Mesothelial cell of epicardium (in vitro differentiated cells): ENCODE data around the gene GMPPB. TPM values are rescaled to one million over a fixed set of nuclear protein-coding genes. Genes with fewer than 3 reads are reported as not detected.

ENCODE experiments used
- DNase-seq, 2 experiments: peaks; one replicate each; pipeline ENCODE4 v3.0.0; 2021; ENCODE audit warnings: low spot score in 2 of 2; ENCODE audit not compliant: unreplicated experiment in 2 of 2
- H3K27ac Mint-ChIP-seq: 2 replicates; pipeline ENCODE4 v1.8.0; 2021; ENCODE audit warnings: mixed read lengths
- H3K27me3 Mint-ChIP-seq: 2 replicates; pipeline ENCODE4 v1.8.0; 2021; ENCODE audit warnings: low read depth, mixed read lengths
- H3K36me3 Mint-ChIP-seq: 2 replicates; pipeline ENCODE4 v1.8.0; 2021; ENCODE audit warnings: mixed read lengths
- H3K4me1 Mint-ChIP-seq: 2 replicates; pipeline ENCODE4 v1.8.0; 2021; ENCODE audit warnings: mixed read lengths
- H3K4me3 Mint-ChIP-seq: 2 replicates; pipeline ENCODE4 v1.8.0; 2021; ENCODE audit warnings: mild to moderate bottlenecking, moderate library complexity, mixed read lengths
- H3K9me3 Mint-ChIP-seq: 2 replicates; pipeline ENCODE4 v1.8.0; 2021; ENCODE audit warnings: mixed read lengths
- CTCF ChIP-seq: fragments of 200-600 bp; sonication (generic); IDR thresholded peaks from one replicate; pipeline ENCODE4 v1.5.0; 2021; ENCODE audit warnings: antibody characterized with exemption; ENCODE audit not compliant: unreplicated experiment
- total RNA-seq: library from RNA; stranded (reverse); gene quantifications from 3 replicates; pipeline ENCODE4 v1.2.1, GENCODE V29; 2021

Gene GMPPB
- total RNA-seq, 1 donor from 2014 or later: 32.3 TPM

- H3K9me3 Mint-ChIP-seq: no peaks in the 10 kb centered on the region
- H3K4me1 Mint-ChIP-seq: peaks cover 7% of the 10 kb centered on the region
- no peak for DNase-seq
- no peak overlapping the region for H3K27ac Mint-ChIP-seq
- no peak for TF ChIP-seq CTCF
- no peaks in the 10 kb centered on the region for H3K27me3 Mint-ChIP-seq
- H3K36me3 Mint-ChIP-seq: peaks cover 16% of the 10 kb centered on the region
- H3K4me3 Mint-ChIP-seq: no peak overlapping the region
These were observed 4.2 kb upstream of the GMPPB start for GRCh38 chr3:49727924-49728361.

GRCh38 chr3:49727154-49727923, 3.6 kb upstream of the GMPPB start:
- no peaks in the 10 kb centered on the region for H3K9me3 Mint-ChIP-seq
- no peaks in the 10 kb centered on the region for H3K27me3 Mint-ChIP-seq
- no peak overlapping the region for H3K4me3 Mint-ChIP-seq
- no peak for DNase-seq
- no peak for TF ChIP-seq CTCF
- H3K27ac Mint-ChIP-seq: no peak overlapping the region
- H3K4me1 Mint-ChIP-seq: peaks cover 13% of the 10 kb centered on the region
- H3K36me3 Mint-ChIP-seq: peaks cover 10% of the 10 kb centered on the region

- no peaks in the 10 kb centered on the region for H3K9me3 Mint-ChIP-seq
- H3K27ac Mint-ChIP-seq: no peak overlapping the region
- no peaks in the 10 kb centered on the region for H3K27me3 Mint-ChIP-seq
- H3K4me1 Mint-ChIP-seq: peaks cover 13% of the 10 kb centered on the region
- no peak overlapping the region for H3K4me3 Mint-ChIP-seq
- DNase-seq: no peak
- peaks cover 6% of the 10 kb centered on the region for H3K36me3 Mint-ChIP-seq
- TF ChIP-seq CTCF: no peak
These were observed 2.3 kb upstream of the GMPPB start for GRCh38 chr3:49725906-49726681.

- Mint-ChIP-seq H3K4me1 (peaks cover 17% of the 10 kb centered on the region), H3K27ac (peak overlapping the region; percentile 100), H3K4me3 (peak overlapping the region; percentile 95), H3K36me3 (peaks cover 2% of the 10 kb centered on the region), H3K27me3 (no peaks in the 10 kb centered on the region), H3K9me3 (no peaks in the 10 kb centered on the region)
- TF ChIP-seq CTCF: no peak
- no peak for DNase-seq
These were observed 835 bp upstream of the GMPPB start for GRCh38 chr3:49724586-49724985.

GRCh38 chr3:49723296-49723627, 489 bp downstream of the GMPPB start:
- Mint-ChIP-seq H3K4me1 (peaks cover 26% of the 10 kb centered on the region), H3K36me3 (no peaks in the 10 kb centered on the region), H3K27ac (peak overlapping the region; percentile 96), H3K9me3 (no peaks in the 10 kb centered on the region), H3K4me3 (peak overlapping the region; percentile 95), H3K27me3 (peaks cover 2% of the 10 kb centered on the region)
- no peak for TF ChIP-seq CTCF
- DNase-seq: peak in 1 of 2 experiments; percentile 49
